Lung microvascular endothelial cell (primary cell): ENCODE data around the gene C1QTNF5. TPM values are rescaled to one million over a fixed set of nuclear protein-coding genes. Genes with fewer than 3 reads are reported as not detected.

ENCODE experiments used
- DNase-seq, 2 donors: peaks; one replicate each; pipeline versions ENCODE4 v3.0.0 to v3.0.0-alpha.2; 2010; ENCODE audit warnings: low read depth in 2 of 2
- total RNA-seq: library from RNA; depleted of rRNA; stranded (reverse); fragments of >200 nt; gene quantifications from 2 replicates; pipeline ENCODE4 v1.2.1, GENCODE V29; 2014

C1QTNF5 gene
- total RNA-seq, 1 donor from 2014 or later: 93.1 TPM

- DNase-seq: peak; percentile 80 to 82
Measured at GRCh38 chr11:119338318-119338890, 2.3 kb downstream of the C1QTNF5 start.

GRCh38 chr11:119337581-119338317, 2.9 kb downstream of the C1QTNF5 start:
- no peak for DNase-seq

- no peak for DNase-seq
Measured at GRCh38 chr11:119336744-119337469, 3.8 kb downstream of the C1QTNF5 start.

GRCh38 chr11:119335655-119336543, 4.8 kb downstream of the C1QTNF5 start:
- no peak for DNase-seq

- DNase-seq: no peak
Measured at GRCh38 chr11:119335091-119335654, 5.5 kb downstream of the C1QTNF5 start.

- peak; percentile 98 to 99 for DNase-seq
Measured at GRCh38 chr11:119334174-119334930, 6.3 kb downstream of the C1QTNF5 start, which contains the start of gene RNF26. Gene RNF26 (plus strand): TSS chr11:119334527. CDS start chr11:119335123, 596 bp downstream.

GRCh38 chr11:119332111-119332765, 8.4 kb downstream of the C1QTNF5 start:
- no peak for DNase-seq

GRCh38 chr11:119330237-119330636, 10.4 kb downstream of the C1QTNF5 start:
- no peak for DNase-seq

- no peak for DNase-seq
Measured at GRCh38 chr11:119329320-119329719, 11.4 kb downstream of the C1QTNF5 start.

GRCh38 chr11:119324189-119324588, 16.5 kb downstream of the C1QTNF5 start:
- DNase-seq: no peak

- DNase-seq: peak; percentile 71 to 76
Measured at GRCh38 chr11:119323532-119324033, 17.1 kb downstream of the C1QTNF5 start.

GRCh38 chr11:119322921-119323531, 17.7 kb downstream of the C1QTNF5 start:
- no peak for DNase-seq

- peak in 1 of 2 donors; percentile 44 for DNase-seq
Measured at GRCh38 chr11:119322360-119322739, 18.3 kb downstream of the C1QTNF5 start.

- DNase-seq: peak; percentile 50 to 82
Measured at GRCh38 chr11:119320776-119321524, 19.7 kb downstream of the C1QTNF5 start.

- peak in 1 of 2 donors; percentile 57 for DNase-seq
Measured at GRCh38 chr11:119320240-119320775, 20.4 kb downstream of the C1QTNF5 start.

GRCh38 chr11:119319700-119320239, 20.9 kb downstream of the C1QTNF5 start:
- peak in 1 of 2 donors; percentile 85 for DNase-seq

GRCh38 chr11:119319136-119319699, 21.5 kb downstream of the C1QTNF5 start:
- no peak for DNase-seq
